ENCODE data around the gene RAB3IP.

Gene RAB3IP

GRCh38 chr12:69738351-69739286 is at the start of gene RAB3IP:
Gene RAB3IP (plus strand): TSS chr12:69738860. CDS start chr12:69755409, 16,549 bp downstream.
- peak; percentile 88 to 90 for DNase-seq (ENCODE audit: low read depth in 2 of 2)

- no peak for DNase-seq (ENCODE audit: low read depth in 2 of 2)
Observed at GRCh38 chr12:69689638-69690037, 49.0 kb upstream of the RAB3IP start.

GRCh38 chr12:69694123-69694522 is 44.5 kb upstream of the RAB3IP start:
- DNase-seq (ENCODE audit: low read depth in 2 of 2) = no peak

- DNase-seq (ENCODE audit: low read depth in 2 of 2) = no peak
Observed at GRCh38 chr12:69698054-69698453, 40.6 kb upstream of the RAB3IP start.

- no peak for DNase-seq (ENCODE audit: low read depth in 2 of 2)
Observed at GRCh38 chr12:69698769-69699540, 39.7 kb upstream of the RAB3IP start, which contains the start of gene BEST3. Gene BEST3 (minus strand): TSS chr12:69699303. CDS start chr12:69697798, 1,505 bp downstream.

GRCh38 chr12:69701826-69702225 is 36.8 kb upstream of the RAB3IP start:
- DNase-seq (ENCODE audit: low read depth in 2 of 2) = no peak

GRCh38 chr12:69703146-69703642 is 35.5 kb upstream of the RAB3IP start:
- DNase-seq (ENCODE audit: low read depth in 2 of 2) = no peak

GRCh38 chr12:69704357-69704756 is 34.3 kb upstream of the RAB3IP start:
- DNase-seq (ENCODE audit: low read depth in 2 of 2) = no peak

- no peak for DNase-seq (ENCODE audit: low read depth in 2 of 2)
Observed at GRCh38 chr12:69708649-69709048, 30.0 kb upstream of the RAB3IP start.

- no peak for DNase-seq (ENCODE audit: low read depth in 2 of 2)
Observed at GRCh38 chr12:69712826-69713225, 25.8 kb upstream of the RAB3IP start.

GRCh38 chr12:69714542-69714941 is 24.1 kb upstream of the RAB3IP start:
- DNase-seq (ENCODE audit: low read depth in 2 of 2) = no peak

- no peak for DNase-seq (ENCODE audit: low read depth in 2 of 2)
Observed at GRCh38 chr12:69719336-69720316, 19.0 kb upstream of the RAB3IP start.

GRCh38 chr12:69720750-69721149 is 17.9 kb upstream of the RAB3IP start:
- no peak for DNase-seq (ENCODE audit: low read depth in 2 of 2)

- DNase-seq (ENCODE audit: low read depth in 2 of 2) = no peak
Observed at GRCh38 chr12:69726922-69727321, 11.7 kb upstream of the RAB3IP start.

- no peak for DNase-seq (ENCODE audit: low read depth in 2 of 2)
Observed at GRCh38 chr12:69732088-69732487, 6.6 kb upstream of the RAB3IP start.

- DNase-seq (ENCODE audit: low read depth in 2 of 2) = no peak
Observed at GRCh38 chr12:69733638-69734037, 5.0 kb upstream of the RAB3IP start.

- DNase-seq (ENCODE audit: low read depth in 2 of 2) = peak; percentile 38 to 48
Observed at GRCh38 chr12:69739287-69740191, 879 bp downstream of the RAB3IP start.

- DNase-seq (ENCODE audit: low read depth in 2 of 2) = no peak
Observed at GRCh38 chr12:69744109-69744508, 5.4 kb downstream of the RAB3IP start.

- DNase-seq (ENCODE audit: low read depth in 2 of 2) = no peak
Observed at GRCh38 chr12:69751476-69751875, 12.8 kb downstream of the RAB3IP start.

GRCh38 chr12:69755302-69755701 is 16.6 kb downstream of the RAB3IP start:
- DNase-seq (ENCODE audit: low read depth in 2 of 2) = no peak

Data from stimulated activated CD8-positive, alpha-beta memory T cell treated with anti-CD3 and anti-CD28 coated beads, Interleukin-15, amount 100 ng/mL, for 48 hours (primary cell).